ENCODE data around the gene ABCA13. TPM values are rescaled to one million over a fixed set of nuclear protein-coding genes. Genes with fewer than 3 reads are reported as not detected.

The ABCA13 gene
- polyA plus RNA-seq, 1 of the 3 experiments (the other 2 are of a cell fraction) = not detected

DNA sequence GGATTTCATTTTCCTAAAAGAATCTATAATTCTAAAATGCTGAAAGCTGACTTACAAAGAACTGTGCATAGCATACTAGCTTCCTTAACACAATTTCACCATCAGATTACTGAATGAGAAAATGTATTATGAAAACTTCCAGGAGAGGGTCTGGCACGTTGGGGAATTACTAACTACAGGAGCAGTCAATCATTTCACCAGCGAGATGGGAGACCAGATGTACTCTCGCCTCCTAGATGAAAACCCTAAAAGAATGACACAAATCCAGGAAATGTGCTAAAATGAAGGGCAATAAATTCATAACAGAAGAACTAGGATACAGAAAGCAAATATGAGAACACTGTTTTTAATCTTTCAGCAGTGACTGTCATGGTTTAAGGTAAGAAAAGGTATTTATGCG is 330.8 kb downstream of the ABCA13 start:
- POLR2A ChIA-PET = no interaction called here
- Histone ChIP-seq H4K20me1 (ENCODE audit: insufficient read depth) (no peaks in the 10 kb centered on the region), H3K4me2 (no peak overlapping the region), H3F3A (replicated peaks; ENCODE audit: insufficient read depth) (no peaks in the 10 kb centered on the region), H2AFZ (ENCODE audit: low read depth) (no peak overlapping the region), H3K4me3 (ENCODE audit: low read depth in 2 of 2, low read length in 1 of 2) (no peak overlapping the region), H3K36me3 (replicated peaks in 1 of 2; ENCODE audit: control insufficient read depth in 1 of 2, insufficient read depth in 2 of 2, low read length in 1 of 2) (no peaks in the 10 kb centered on the region), H3K9ac (no peak overlapping the region), H3K9me3 (no peaks in the 10 kb centered on the region), H3K79me2 (ENCODE audit: insufficient read depth) (no peaks in the 10 kb centered on the region), H3K27me3 (ENCODE audit: insufficient read depth) (peaks cover 3% of the 10 kb centered on the region; the same call in 1 of the 2 replicates), H3K4me1 (ENCODE audit: control insufficient read depth in 1 of 2, insufficient read depth in 2 of 2, low read depth in 1 of 2, low read length in 1 of 2) (no peaks in the 10 kb centered on the region), H3K27ac (ENCODE audit: low read depth in 2 of 2, low read length in 1 of 2) (no peak overlapping the region), H3K9me2 (no peaks in the 10 kb centered on the region)
- DNase-seq = no peak
- TF ChIP-seq ZBTB33 (IDR thresholded peaks at IDR 0.05; ENCODE audit: borderline replicate concordance, low read depth) = no peak
- CTCF ChIA-PET = no interaction called here
- WGBS (ENCODE audit: low lambda C conversion rate) = under 1% methylated on average over 4 of the region's 4 CpGs

DNA sequence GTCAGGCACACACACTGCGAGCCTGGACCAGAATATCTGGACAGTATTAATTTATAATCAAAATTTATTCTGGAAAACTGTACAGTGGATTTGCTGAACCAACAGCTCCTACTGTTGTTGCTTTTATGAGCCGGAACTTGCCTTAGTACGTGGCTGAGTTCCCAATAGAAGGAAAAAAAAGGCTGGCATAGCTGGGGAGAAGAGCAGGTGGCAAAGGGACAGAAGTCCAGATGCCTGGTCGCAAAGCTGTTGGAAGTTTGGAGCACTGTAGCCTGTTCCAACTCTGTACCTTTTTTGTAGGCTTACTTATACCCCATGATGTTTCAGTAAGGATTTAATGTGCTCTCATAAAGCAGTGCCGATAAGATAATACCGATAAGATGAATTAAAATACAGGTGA is 333.8 kb downstream of the ABCA13 start:
- Histone ChIP-seq H3F3A (replicated peaks; ENCODE audit: insufficient read depth) (no peaks in the 10 kb centered on the region), H3K27ac (ENCODE audit: low read depth in 2 of 2, low read length in 1 of 2) (no peak overlapping the region), H3K9me3 (no peaks in the 10 kb centered on the region), H3K4me2 (no peak overlapping the region), H2AFZ (ENCODE audit: low read depth) (no peak overlapping the region), H3K9me2 (no peaks in the 10 kb centered on the region), H3K4me1 (ENCODE audit: control insufficient read depth in 1 of 2, insufficient read depth in 2 of 2, low read depth in 1 of 2, low read length in 1 of 2) (no peaks in the 10 kb centered on the region), H3K36me3 (replicated peaks in 1 of 2; ENCODE audit: control insufficient read depth in 1 of 2, insufficient read depth in 2 of 2, low read length in 1 of 2) (no peaks in the 10 kb centered on the region), H3K27me3 (ENCODE audit: insufficient read depth) (peaks cover 6% of the 10 kb centered on the region; the same call in 1 of the 2 replicates), H3K9ac (no peak overlapping the region), H3K79me2 (ENCODE audit: insufficient read depth) (no peaks in the 10 kb centered on the region), H3K4me3 (ENCODE audit: low read depth in 2 of 2, low read length in 1 of 2) (no peak overlapping the region), H4K20me1 (ENCODE audit: insufficient read depth) (no peaks in the 10 kb centered on the region)
- TF ChIP-seq YY1 (IDR thresholded peaks at IDR 0.05; ENCODE audit: low read depth) (no peak), FOSL2 (IDR thresholded peaks at IDR 0.05; ENCODE audit: borderline replicate concordance, low read depth) (no peak), MEF2A (IDR thresholded peaks at IDR 0.05; ENCODE audit: borderline replicate concordance, low read depth) (no peak)
- DNase-seq = no peak
- POLR2A ChIA-PET = no interaction called here
- CTCF ChIA-PET = no interaction called here
- WGBS (ENCODE audit: low lambda C conversion rate) = 8% methylated on average over 6 of the region's 6 CpGs

DNA sequence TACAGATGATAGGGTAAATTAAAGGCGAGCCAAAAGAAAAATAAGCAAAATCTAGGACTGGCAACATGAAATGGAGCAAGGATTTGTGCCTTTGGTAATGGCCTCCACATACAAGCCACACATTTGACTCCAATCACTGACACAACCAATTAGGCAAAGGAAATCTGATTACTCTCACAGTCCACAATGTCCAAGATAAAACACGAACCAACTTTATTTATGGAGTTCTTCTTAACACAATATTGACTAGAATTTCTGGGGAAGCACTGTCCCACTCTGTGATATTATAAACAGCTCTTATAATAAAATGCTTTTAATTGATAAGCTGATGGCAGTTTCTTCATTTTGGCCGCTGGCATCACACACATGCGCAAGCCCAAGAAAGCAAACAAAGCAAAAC is 334.2 kb downstream of the ABCA13 start:
- WGBS (ENCODE audit: low lambda C conversion rate) = 2% methylated on average over 4 of the region's 4 CpGs

More for the DNA sequence above, 334.2 kb downstream of the ABCA13 start:
- Histone ChIP-seq H3K27me3 (ENCODE audit: insufficient read depth) (peaks cover 6% of the 10 kb centered on the region; the same call in 1 of the 2 replicates), H3K4me3 (ENCODE audit: low read depth in 2 of 2, low read length in 1 of 2) (no peak overlapping the region), H3K9me2 (no peaks in the 10 kb centered on the region), H3K27ac (ENCODE audit: low read depth in 2 of 2, low read length in 1 of 2) (no peak overlapping the region), H3K4me2 (no peak overlapping the region), H2AFZ (ENCODE audit: low read depth) (no peak overlapping the region), H3K9ac (no peak overlapping the region), H3K36me3 (replicated peaks in 1 of 2; ENCODE audit: control insufficient read depth in 1 of 2, insufficient read depth in 2 of 2, low read length in 1 of 2) (no peaks in the 10 kb centered on the region), H3K9me3 (no peaks in the 10 kb centered on the region), H3K79me2 (ENCODE audit: insufficient read depth) (no peaks in the 10 kb centered on the region), H3F3A (replicated peaks; ENCODE audit: insufficient read depth) (no peaks in the 10 kb centered on the region), H4K20me1 (ENCODE audit: insufficient read depth) (no peaks in the 10 kb centered on the region), H3K4me1 (ENCODE audit: control insufficient read depth in 1 of 2, insufficient read depth in 2 of 2, low read depth in 1 of 2, low read length in 1 of 2) (no peaks in the 10 kb centered on the region)
- TF ChIP-seq, protein P1, sequence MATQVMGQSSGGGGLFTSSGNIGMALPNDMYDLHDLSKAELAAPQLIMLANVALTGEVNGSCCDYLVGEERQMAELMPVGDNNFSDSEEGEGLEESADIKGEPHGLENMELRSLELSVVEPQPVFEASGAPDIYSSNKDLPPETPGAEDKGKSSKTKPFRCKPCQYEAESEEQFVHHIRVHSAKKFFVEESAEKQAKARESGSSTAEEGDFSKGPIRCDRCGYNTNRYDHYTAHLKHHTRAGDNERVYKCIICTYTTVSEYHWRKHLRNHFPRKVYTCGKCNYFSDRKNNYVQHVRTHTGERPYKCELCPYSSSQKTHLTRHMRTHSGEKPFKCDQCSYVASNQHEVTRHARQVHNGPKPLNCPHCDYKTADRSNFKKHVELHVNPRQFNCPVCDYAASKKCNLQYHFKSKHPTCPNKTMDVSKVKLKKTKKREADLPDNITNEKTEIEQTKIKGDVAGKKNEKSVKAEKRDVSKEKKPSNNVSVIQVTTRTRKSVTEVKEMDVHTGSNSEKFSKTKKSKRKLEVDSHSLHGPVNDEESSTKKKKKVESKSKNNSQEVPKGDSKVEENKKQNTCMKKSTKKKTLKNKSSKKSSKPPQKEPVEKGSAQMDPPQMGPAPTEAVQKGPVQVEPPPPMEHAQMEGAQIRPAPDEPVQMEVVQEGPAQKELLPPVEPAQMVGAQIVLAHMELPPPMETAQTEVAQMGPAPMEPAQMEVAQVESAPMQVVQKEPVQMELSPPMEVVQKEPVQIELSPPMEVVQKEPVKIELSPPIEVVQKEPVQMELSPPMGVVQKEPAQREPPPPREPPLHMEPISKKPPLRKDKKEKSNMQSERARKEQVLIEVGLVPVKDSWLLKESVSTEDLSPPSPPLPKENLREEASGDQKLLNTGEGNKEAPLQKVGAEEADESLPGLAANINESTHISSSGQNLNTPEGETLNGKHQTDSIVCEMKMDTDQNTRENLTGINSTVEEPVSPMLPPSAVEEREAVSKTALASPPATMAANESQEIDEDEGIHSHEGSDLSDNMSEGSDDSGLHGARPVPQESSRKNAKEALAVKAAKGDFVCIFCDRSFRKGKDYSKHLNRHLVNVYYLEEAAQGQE (IDR thresholded peaks at IDR 0.05; ENCODE audit: low read depth, low read length) = no peak
- no peak for TF ChIP-seq EP300 (IDR thresholded peaks at IDR 0.05; ENCODE audit: borderline replicate concordance in 1 of 2, low read depth in 1 of 2, low read length in 1 of 2)
- no peak for TF ChIP-seq SMC3 (IDR thresholded peaks at IDR 0.05; ENCODE audit: low read depth, low read length)
- POLR2A ChIA-PET = no interaction called here
- DNase-seq = no peak
- CTCF ChIA-PET = no interaction called here
